MM.1S (cell line): ENCODE data around the gene IRAK2.

ENCODE experiments used
- CTCF ChIP-seq: fragments of 300-600 bp; sonication (generic); IDR thresholded peaks from 2 replicates; pipeline ENCODE4 v1.5.1; 2016; ENCODE audit warnings: antibody characterized with exemption, low read length, mixed read lengths
- EZH2 ChIP-seq: fragments of 300-600 bp; sonication (generic); optimal IDR thresholded peaks from 2 replicates; pipeline ENCODE3; 2017; ENCODE audit warnings: low read depth, mild to moderate bottlenecking, antibody characterized with exemption, low read length, mixed read lengths
- EZH2phosphoT487 ChIP-seq: fragments of 300-600 bp; sonication (generic); IDR thresholded peaks from 2 replicates; pipeline ENCODE4 v1.6.1; 2018; ENCODE audit warnings: antibody characterized with exemption, low read length

GRCh38 chr3:10115326-10116137 is 49.2 kb upstream of the IRAK2 start, which contains the start of gene BRK1:
- TF ChIP-seq CTCF (no peak), EZH2 (no peak), EZH2phosphoT487 (no peak)
